GM12873 (cell line): ENCODE data around the gene CRYBB2.

Experiments
- CTCF ChIP-seq: IDR thresholded peaks from 2 replicates; pipeline ENCODE4 v1.5.1; 2012; ENCODE audit warnings: low read depth, mild to moderate bottlenecking, moderate library complexity, low read length, control low read depth; ENCODE audit not compliant: insufficient read depth; ENCODE audit errors: missing control alignments

CRYBB2 gene

GRCh38 chr22:25202290-25202921, 17.0 kb upstream of the CRYBB2 start:
- peak; percentile 91 for TF ChIP-seq CTCF

GRCh38 chr22:25203082-25203481, 16.4 kb upstream of the CRYBB2 start:
- TF ChIP-seq CTCF, result no peak

- no peak for TF ChIP-seq CTCF
Observed at GRCh38 chr22:25205847-25206246, 13.6 kb upstream of the CRYBB2 start.

GRCh38 chr22:25206998-25207397, 12.4 kb upstream of the CRYBB2 start:
- no peak for TF ChIP-seq CTCF

GRCh38 chr22:25207553-25208157, 11.8 kb upstream of the CRYBB2 start:
- TF ChIP-seq CTCF, result no peak

GRCh38 chr22:25208328-25208727, 11.1 kb upstream of the CRYBB2 start:
- no peak for TF ChIP-seq CTCF

GRCh38 chr22:25208743-25209505, 10.5 kb upstream of the CRYBB2 start:
- no peak for TF ChIP-seq CTCF
